ENCODE data around the gene DYNC1LI1. TPM values are rescaled to one million over a fixed set of nuclear protein-coding genes. Genes with fewer than 3 reads are reported as not detected.

Gene DYNC1LI1
- total RNA-seq, 2 donors from 2014 or later: 41.6 to 42.5 TPM

DNA sequence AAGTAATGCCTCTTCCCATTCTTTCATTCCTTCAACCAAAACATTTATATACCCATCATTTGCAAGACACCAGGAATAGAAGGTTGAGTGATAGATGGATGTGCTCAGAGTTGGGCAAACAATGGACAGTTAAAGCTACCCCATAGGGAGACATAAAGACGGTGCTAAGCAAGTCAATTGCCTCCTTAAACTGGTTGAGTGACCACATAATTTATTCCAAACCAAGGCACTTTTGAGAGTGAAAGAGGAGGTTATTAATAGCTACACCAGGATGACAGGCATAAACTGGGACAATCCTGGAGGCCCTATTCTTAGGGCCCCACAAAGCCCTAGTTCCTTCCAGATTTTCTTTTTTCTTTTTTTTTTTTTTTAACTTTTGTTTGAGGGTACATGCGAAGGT is 21.4 kb upstream of the DYNC1LI1 start:
- Mint-ChIP-seq H3K4me3 (no peak overlapping the region), H3K27ac (no peak overlapping the region), H3K36me3 (ENCODE audit: low read depth) (no peaks in the 10 kb centered on the region), H3K9me3 (no peaks in the 10 kb centered on the region), H3K27me3 (ENCODE audit: insufficient read depth) (peaks cover 56% of the 10 kb centered on the region), H3K4me1 (peaks cover 14% of the 10 kb centered on the region)
- H3K9ac ChIP-seq (ENCODE audit: extremely low read depth, low read length, poor library complexity, severe bottlenecking): no peak overlapping the region
- no peak overlapping the region for H3K4me3 ChIP-seq (ENCODE audit: low read length)
- TF ChIP-seq CTCF (conservative IDR thresholded peaks at IDR 0.05): no peak
- H3K27me3 ChIP-seq (ENCODE audit: control insufficient read depth, insufficient read depth, low read length, poor library complexity, severe bottlenecking): peaks cover 5% of the 10 kb centered on the region
- peaks cover 4% of the 10 kb centered on the region for H3K4me1 ChIP-seq (ENCODE audit: control insufficient read depth, insufficient read depth, low read length)
- WGBS, 2 experiments (ENCODE audit: insufficient coverage in 1 of 2, insufficient read length in 1 of 2): 56 to 81% methylated on average over 1 to 2 of the region's 2 CpGs
- H3K36me3 ChIP-seq (ENCODE audit: control insufficient read depth, insufficient read depth, low read length): no peaks in the 10 kb centered on the region
- H3K27ac ChIP-seq (ENCODE audit: low read depth, low read length): no peak overlapping the region
- no peak for DNase-seq
- no peaks in the 10 kb centered on the region for H3K9me3 ChIP-seq (ENCODE audit: control insufficient read depth, low read length)

DNA sequence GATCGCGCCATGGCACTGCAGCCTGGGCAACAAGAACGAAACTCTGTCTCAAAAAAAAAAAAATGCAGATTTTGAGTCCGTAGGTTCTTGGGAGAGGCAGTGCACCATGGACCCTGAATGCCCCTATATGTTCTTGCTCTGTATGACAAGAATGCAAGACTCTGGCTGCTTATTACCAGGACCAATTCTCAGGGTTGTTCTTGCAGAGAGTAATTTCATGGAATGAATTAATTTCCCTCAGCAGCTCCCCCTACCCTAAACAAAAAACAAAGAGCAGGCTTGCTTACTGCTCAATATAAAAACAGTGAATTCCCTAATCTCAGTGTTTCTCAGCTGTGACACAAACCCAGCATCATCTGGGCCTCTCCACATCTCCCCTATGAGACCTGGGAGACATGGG is 20.5 kb upstream of the DYNC1LI1 start:
- TF ChIP-seq CTCF (conservative IDR thresholded peaks at IDR 0.05): no peak
- Mint-ChIP-seq H3K36me3 (ENCODE audit: low read depth) (no peaks in the 10 kb centered on the region), H3K27me3 (ENCODE audit: insufficient read depth) (peaks cover 57% of the 10 kb centered on the region), H3K4me1 (peaks cover 14% of the 10 kb centered on the region), H3K4me3 (no peak overlapping the region), H3K27ac (no peak overlapping the region), H3K9me3 (no peaks in the 10 kb centered on the region)
- no peak for DNase-seq
- Histone ChIP-seq H3K36me3 (ENCODE audit: control insufficient read depth, insufficient read depth, low read length) (no peaks in the 10 kb centered on the region), H3K4me1 (ENCODE audit: control insufficient read depth, insufficient read depth, low read length) (peaks cover 4% of the 10 kb centered on the region), H3K27me3 (ENCODE audit: control insufficient read depth, insufficient read depth, low read length, poor library complexity, severe bottlenecking) (peaks cover 5% of the 10 kb centered on the region), H3K27ac (ENCODE audit: low read depth, low read length) (no peak overlapping the region), H3K9me3 (ENCODE audit: control insufficient read depth, low read length) (no peaks in the 10 kb centered on the region), H3K4me3 (ENCODE audit: low read length) (no peak overlapping the region), H3K9ac (ENCODE audit: extremely low read depth, low read length, poor library complexity, severe bottlenecking) (no peak overlapping the region)
- 91 to 92% methylated on average over 4 of the region's 4 CpGs for WGBS, 2 experiments (ENCODE audit: insufficient coverage in 1 of 2, insufficient read length in 1 of 2)

DNA sequence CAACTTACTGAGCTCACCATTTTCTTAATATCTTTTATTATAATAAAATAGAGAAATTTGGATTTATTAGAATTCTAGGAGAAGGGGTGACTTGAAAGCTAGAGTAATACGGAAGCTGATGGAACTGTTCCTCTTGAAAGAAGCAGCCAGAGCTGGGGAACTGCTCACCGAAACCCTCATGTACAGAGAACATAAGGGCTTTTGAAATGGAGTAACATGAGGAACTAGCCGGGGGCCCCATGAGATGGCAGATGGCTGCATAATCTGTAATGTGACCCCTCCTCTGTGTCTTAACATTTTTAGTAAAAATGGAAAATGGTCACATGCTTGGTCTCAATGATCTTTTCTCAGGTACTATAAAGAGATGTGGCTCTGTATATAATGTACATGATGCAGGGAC is 15.7 kb upstream of the DYNC1LI1 start:
- Mint-ChIP-seq H3K4me3 (no peak overlapping the region), H3K36me3 (ENCODE audit: low read depth) (no peaks in the 10 kb centered on the region), H3K27ac (no peak overlapping the region), H3K4me1 (peaks cover 2% of the 10 kb centered on the region), H3K27me3 (ENCODE audit: insufficient read depth) (peaks cover 31% of the 10 kb centered on the region), H3K9me3 (no peaks in the 10 kb centered on the region)
- Histone ChIP-seq H3K4me1 (ENCODE audit: control insufficient read depth, insufficient read depth, low read length) (no peaks in the 10 kb centered on the region), H3K9me3 (ENCODE audit: control insufficient read depth, low read length) (no peaks in the 10 kb centered on the region), H3K4me3 (ENCODE audit: low read length) (no peak overlapping the region), H3K36me3 (ENCODE audit: control insufficient read depth, insufficient read depth, low read length) (no peaks in the 10 kb centered on the region), H3K9ac (ENCODE audit: extremely low read depth, low read length, poor library complexity, severe bottlenecking) (no peak overlapping the region), H3K27ac (ENCODE audit: low read depth, low read length) (peak overlapping the region; percentile 32), H3K27me3 (ENCODE audit: control insufficient read depth, insufficient read depth, low read length, poor library complexity, severe bottlenecking) (no peaks in the 10 kb centered on the region)
- no peak for TF ChIP-seq CTCF (conservative IDR thresholded peaks at IDR 0.05)
- no peak for DNase-seq
- WGBS, 2 experiments (ENCODE audit: insufficient coverage in 1 of 2, insufficient read length in 1 of 2): 99 to 100% methylated on average over 3 of the region's 3 CpGs

All from endodermal cell (in vitro differentiated cells).